Heart left ventricle (tissue), 16 donors: ENCODE measurements around the gene PRXL2B. TPM values are rescaled to one million over a fixed set of nuclear protein-coding genes. Genes with fewer than 3 reads are reported as not detected.
A peak's percentile ranks its signal among the peaks of the same experiment; 100 is the strongest.
"Not testable (repeated sequence)": the region's sequence is repeated elsewhere in the genome, so short reads cannot be mapped to it uniquely, and the experiment has no call there.

ENCODE experiments used
- ATAC-seq, 4 donors: fragments of 200-7000 bp; cut with Tn5 transposase; one replicate each; pipeline ENCODE4 v1.9.1; 2020 to 2022; ENCODE audit warnings: moderate library complexity in 4 of 4, mild to moderate bottlenecking in 3 of 4, moderate number of reproducible peaks in 1 of 4
- DNase-seq, 5 donors: peaks; one replicate each; pipeline ENCODE4 v3.0.0-alpha.2; 2020
- H3K27ac ChIP-seq, 12 donors: fragments of 200-600 bp; sonication (generic) in 4 of 12; one replicate each; pipeline versions ENCODE4 v1.5.0 to v1.8.0; 2016 to 2022; ENCODE audit warnings: mild to moderate bottlenecking in 2 of 12
- H3K27me3 ChIP-seq, 9 donors: fragments of 200-600 bp; sonication (generic) in 2 of 9; one replicate each; pipeline versions ENCODE4 v1.5.1 to v1.8.0; 2016 to 2022; ENCODE audit warnings: mild to moderate bottlenecking in 3 of 9
- H3K36me3 ChIP-seq, 9 donors: fragments of 200-600 bp; sonication (generic) in 2 of 9; one replicate each; pipeline versions ENCODE4 v1.5.0 to v1.8.0; 2018 to 2022; ENCODE audit warnings: mild to moderate bottlenecking in 2 of 9
- H3K4me1 ChIP-seq, 12 donors: fragments of 200-600 bp; sonication (generic) in 4 of 12; one replicate each; pipeline versions ENCODE4 v1.5.0 to v1.8.0; 2016 to 2022; ENCODE audit warnings: mild to moderate bottlenecking in 3 of 12
- H3K4me3 ChIP-seq, 12 donors: fragments of 200-600 bp; sonication (generic) in 4 of 12; one replicate each; pipeline versions ENCODE4 v1.5.0 to v1.8.0; 2017 to 2022; ENCODE audit warnings: mild to moderate bottlenecking in 9 of 12, moderate library complexity in 4 of 12
- H3K9me3 ChIP-seq, 12 donors: fragments of 200-600 bp; sonication (generic) in 4 of 12; one replicate each; pipeline versions ENCODE4 v1.5.0 to v1.8.0; 2016 to 2022; ENCODE audit warnings: mild to moderate bottlenecking in 1 of 12
- POLR2A ChIP-seq, 2 donors: fragments of 450-650 bp; IDR thresholded peaks; one replicate each; pipeline ENCODE4 v1.6.1; 2017; ENCODE audit warnings: antibody characterized with exemption in 2 of 2, mild to moderate bottlenecking in 2 of 2, moderate library complexity in 2 of 2
- WGBS, 4 donors: extraction: QIAGEN DNeasy Blood & Tissue Kit in 2 of 4; methylation state at CpG; one replicate each; pipeline versions ENCODE4 v1.1.5 to v1.1.7; 2013 to 2018; 5-methylcytosine and 5-hydroxymethylcytosine counted together
- intact Hi-C, 10 donors: fragments of 100-400 bp; cut with DNase I; formaldehyde crosslinking; loops; one replicate each; pipeline versions ENCODE4 v1.11.1 to v1.14.2; 2022
- polyA plus RNA-seq, 2 donors: library from polyadenylated mRNA; stranded (reverse); fragments of 200-250 nt; gene quantifications; one replicate each; pipeline ENCODE4 v1.2.3, GENCODE V29; 2013
- total RNA-seq, 9 donors: library from RNA; depleted of rRNA in 2 of 9; stranded (reverse); fragments of >200 nt in 2 of 9; fragmentation: NEBNext Ultra II Directional in 3 of 9; extraction: Animal tissue kit (Norgen Biotek cat#: 25700) in 3 of 9; gene quantifications; one replicate each; pipeline versions ENCODE4 v1.1.0 to v1.2.4, GENCODE V29; 2016 to 2023
- TF ChIP-seq, protein P1 (sequence below), 12 donors: fragments of 200-600 bp; sonication (generic) in 4 of 12; IDR thresholded peaks; one replicate each; pipeline versions ENCODE4 v1.5.0 to v1.8.0; 2018 to 2022; ENCODE audit warnings: antibody characterized with exemption in 12 of 12, mild to moderate bottlenecking in 5 of 12
- donor health status: ischemic (EF 13 %, LVEDD 7.1; RV severe dilation, severe dysfunction).
- donor health status: healthy with polysubstance abuse.
- donor health status: DM: no; HTN: yes; CAD: no.
- donor health status: DM: no; HTN: no; CAD: no.
- donor health status: ischemic (EF 25% LVEDD 6.9; RV normal size, moderate dysfunction).
- donor health status: ischemic (EF 25% LVEDD 5.7; RV mildly dilated, moderate dysfunction).
- donor health status: healthy.
- donor health status: DM: yes; HTN: yes; CAD: no.
- donor health status: ischemic (EF 35%, LVEDD 5.7; RV mildly dilated, moderate dysfunction).
- donor health status: nonischemic (EF 11% LVEDD 7.7; RV severe dilation, severe dysfunction).
- donor health status: DM: yes; HTN: yes; CAD: no.
- donor health status: PGD.
- donor health status: ischemic (EF 29% LVEDD 5.4; RV normal size, mild dysfunction).
- donor health status: nonischemic (EF 23%, LVEDD 6.1; RV moderate dilation, normal function).

PRXL2B gene
- total and polyA plus RNA-seq, 11 donors = 5.1 to 13.9 (median 7.9) TPM

DNA sequence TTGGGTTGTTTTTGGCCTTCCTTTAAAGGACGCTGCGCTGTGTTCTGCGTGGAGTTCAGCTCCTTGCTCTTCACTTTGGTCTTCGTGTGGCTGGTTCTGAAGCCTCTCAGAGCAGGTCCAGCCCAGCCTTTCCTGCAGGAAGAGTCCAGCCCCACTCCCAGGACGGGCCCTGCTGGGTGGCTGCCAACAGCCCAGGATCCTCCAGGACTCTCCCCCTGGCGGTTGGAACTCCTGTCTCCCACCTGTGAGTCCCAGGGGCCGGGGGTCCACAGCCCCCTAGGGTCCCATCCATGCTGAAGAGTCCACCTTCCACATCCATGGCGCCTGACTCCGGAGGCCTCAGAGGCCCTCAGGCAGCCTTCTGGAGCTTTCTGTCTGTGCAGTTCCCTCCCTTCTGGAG is 35.0 kb upstream of the PRXL2B start:
- H3K4me1 ChIP-seq = peaks cover 12 to 55% (median 40%) of the 10 kb centered on the region in 12 donors
- H3K4me3 ChIP-seq = peak overlapping the region in 10 of 12 donors; percentile 29 to 61 (median 51)
- intact Hi-C loops, H3K9me3 ChIP-seq, H3K36me3 ChIP-seq, H3K27me3 ChIP-seq: not testable (repeated sequence)
- TF ChIP-seq, protein P1, sequence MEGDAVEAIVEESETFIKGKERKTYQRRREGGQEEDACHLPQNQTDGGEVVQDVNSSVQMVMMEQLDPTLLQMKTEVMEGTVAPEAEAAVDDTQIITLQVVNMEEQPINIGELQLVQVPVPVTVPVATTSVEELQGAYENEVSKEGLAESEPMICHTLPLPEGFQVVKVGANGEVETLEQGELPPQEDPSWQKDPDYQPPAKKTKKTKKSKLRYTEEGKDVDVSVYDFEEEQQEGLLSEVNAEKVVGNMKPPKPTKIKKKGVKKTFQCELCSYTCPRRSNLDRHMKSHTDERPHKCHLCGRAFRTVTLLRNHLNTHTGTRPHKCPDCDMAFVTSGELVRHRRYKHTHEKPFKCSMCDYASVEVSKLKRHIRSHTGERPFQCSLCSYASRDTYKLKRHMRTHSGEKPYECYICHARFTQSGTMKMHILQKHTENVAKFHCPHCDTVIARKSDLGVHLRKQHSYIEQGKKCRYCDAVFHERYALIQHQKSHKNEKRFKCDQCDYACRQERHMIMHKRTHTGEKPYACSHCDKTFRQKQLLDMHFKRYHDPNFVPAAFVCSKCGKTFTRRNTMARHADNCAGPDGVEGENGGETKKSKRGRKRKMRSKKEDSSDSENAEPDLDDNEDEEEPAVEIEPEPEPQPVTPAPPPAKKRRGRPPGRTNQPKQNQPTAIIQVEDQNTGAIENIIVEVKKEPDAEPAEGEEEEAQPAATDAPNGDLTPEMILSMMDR (IDR thresholded peaks at IDR 0.05) = peak in 9 of 12 donors; percentile 16 to 43 (median 33)
- TF ChIP-seq POLR2A (IDR thresholded peaks at IDR 0.05) = peak in 1 of 2 donors; percentile 26
- WGBS, 4 donors = 57 to 65% (median 62%) methylated on average over 9 of the region's 9 CpGs
- peak overlapping the region; percentile 66 to 87 (median 80) for H3K27ac ChIP-seq
- ATAC-seq = peak in 1 of 4 donors; percentile 21
- DNase-seq = peak in 4 of 5 donors; percentile 71 to 78 (median 77)

DNA sequence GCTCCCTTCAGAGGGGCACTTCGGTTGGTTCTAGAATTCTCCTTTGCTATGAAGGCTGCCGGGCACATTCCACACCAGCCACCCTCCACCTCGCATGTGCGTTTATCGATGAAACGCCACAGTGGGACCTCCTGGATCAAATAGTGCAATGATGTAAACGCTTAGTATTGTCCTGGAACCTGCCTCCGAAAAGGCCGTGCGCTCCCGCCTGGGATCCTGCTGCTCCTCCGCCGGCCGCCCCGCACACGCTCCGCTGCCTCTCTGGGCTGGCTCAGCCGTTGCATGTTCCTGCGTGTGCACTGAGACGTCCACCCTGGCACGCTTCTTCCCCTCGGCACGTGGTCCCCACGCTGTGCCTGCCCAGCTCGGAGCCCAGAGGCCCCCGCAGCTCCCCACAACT is 34.4 kb upstream of the PRXL2B start:
- Histone ChIP-seq H3K36me3 (no peaks in the 10 kb centered on the region), H3K27me3 (peaks cover 0 to 5% (median 0%) of the 10 kb centered on the region in 9 donors), H3K4me3 (peak overlapping the region in 1 of 12 donors; percentile 56), H3K4me1 (peaks cover 12 to 55% (median 39%) of the 10 kb centered on the region in 12 donors), H3K27ac (peak overlapping the region in 8 of 12 donors; percentile 34 to 87 (median 80)), H3K9me3 (no peaks in the 10 kb centered on the region)
- 89 to 91% (median 90%) methylated on average over 23 to 26 of the region's 26 CpGs for WGBS, 4 donors
- TF ChIP-seq, protein P1 (IDR thresholded peaks at IDR 0.05) = no peak
- TF ChIP-seq POLR2A (IDR thresholded peaks at IDR 0.05) = no peak
- intact Hi-C loops = no loop called here
- no peak for ATAC-seq
- DNase-seq = no peak

GRCh38 chr1:2553076-2553475 is 33.5 kb upstream of the PRXL2B start:
- H3K4me3 ChIP-seq, intact Hi-C loops, H3K27me3 ChIP-seq, DNase-seq, H3K27ac ChIP-seq, H3K36me3 ChIP-seq, ATAC-seq, H3K9me3 ChIP-seq: not testable (repeated sequence)
- H3K4me1 ChIP-seq = peaks cover 4 to 55% (median 39%) of the 10 kb centered on the region in 12 donors
- WGBS, 4 donors = 62 to 83% (median 71%) methylated on average over 7 to 9 of the region's 9 CpGs

GRCh38 chr1:2553871-2554620 is 32.5 kb upstream of the PRXL2B start:
- H3K4me1 ChIP-seq = peaks cover 2 to 56% (median 34%) of the 10 kb centered on the region in 12 donors
- H3K4me3 ChIP-seq = no peak overlapping the region
- WGBS, 4 donors = 74 to 87% (median 82%) methylated on average over 24 to 30 of the region's 30 CpGs
- ATAC-seq = no peak
- H3K36me3 ChIP-seq = peaks cover 0 to 15% (median 3%) of the 10 kb centered on the region in 9 donors
- no peak for DNase-seq
- no peak for TF ChIP-seq POLR2A (IDR thresholded peaks at IDR 0.05)
- TF ChIP-seq, protein P1 (IDR thresholded peaks at IDR 0.05) = no peak
- intact Hi-C loops = no loop called here
- H3K27ac ChIP-seq = no peak overlapping the region
- peaks cover 0 to 5% (median 0%) of the 10 kb centered on the region in 9 donors for H3K27me3 ChIP-seq
- no peaks in the 10 kb centered on the region for H3K9me3 ChIP-seq
